ENCODE measurements around the gene HDHD5.

DNA sequence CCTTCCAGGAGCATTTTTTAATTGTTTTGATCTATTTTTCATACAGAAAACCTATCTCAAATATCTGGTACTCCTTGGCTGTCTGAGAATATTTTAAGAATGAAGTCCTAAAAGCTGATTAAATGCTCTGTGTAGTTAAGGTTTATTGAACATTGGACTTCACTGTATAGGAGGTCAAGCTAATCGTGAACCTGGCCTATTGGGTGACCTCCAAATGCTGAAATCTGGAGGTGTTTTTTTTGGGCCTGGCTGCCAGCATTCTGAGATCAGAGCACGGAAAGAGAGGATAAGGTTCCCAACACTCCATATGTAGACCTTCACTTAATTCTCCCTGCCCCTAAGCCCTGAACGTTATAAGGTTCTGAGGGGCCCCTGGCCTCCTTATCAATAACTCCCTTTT lies 66.0 kb downstream of the HDHD5 start:
- no peak for TF ChIP-seq ZNF253 (CRISPR knock-in tag; IDR thresholded peaks at IDR 0.05; ENCODE audit: borderline replicate concordance)
- TF ChIP-seq, protein P1, sequence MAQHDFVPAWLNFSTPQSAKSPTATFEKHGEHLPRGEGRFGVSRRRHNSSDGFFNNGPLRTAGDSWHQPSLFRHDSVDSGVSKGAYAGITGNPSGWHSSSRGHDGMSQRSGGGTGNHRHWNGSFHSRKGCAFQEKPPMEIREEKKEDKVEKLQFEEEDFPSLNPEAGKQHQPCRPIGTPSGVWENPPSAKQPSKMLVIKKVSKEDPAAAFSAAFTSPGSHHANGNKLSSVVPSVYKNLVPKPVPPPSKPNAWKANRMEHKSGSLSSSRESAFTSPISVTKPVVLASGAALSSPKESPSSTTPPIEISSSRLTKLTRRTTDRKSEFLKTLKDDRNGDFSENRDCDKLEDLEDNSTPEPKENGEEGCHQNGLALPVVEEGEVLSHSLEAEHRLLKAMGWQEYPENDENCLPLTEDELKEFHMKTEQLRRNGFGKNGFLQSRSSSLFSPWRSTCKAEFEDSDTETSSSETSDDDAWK (CRISPR knock-in tag; IDR thresholded peaks at IDR 0.05): no peak
- TF ChIP-seq, protein P2, sequence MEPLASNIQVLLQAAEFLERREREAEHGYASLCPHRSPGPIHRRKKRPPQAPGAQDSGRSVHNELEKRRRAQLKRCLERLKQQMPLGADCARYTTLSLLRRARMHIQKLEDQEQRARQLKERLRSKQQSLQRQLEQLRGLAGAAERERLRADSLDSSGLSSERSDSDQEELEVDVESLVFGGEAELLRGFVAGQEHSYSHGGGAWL (CRISPR knock-in tag; IDR thresholded peaks at IDR 0.05): no peak

Data from HepG2 (cell line).